Skeletal muscle cell (primary cell): ENCODE data around the gene ACOT7.

Source experiments
- DNase-seq: peaks from one replicate; pipeline ENCODE4 v3.0.0-alpha.2; 2010; ENCODE audit warnings: low read depth
- H3K4me3 ChIP-seq: 2 replicates; pipeline ENCODE4 v1.5.1; 2011; ENCODE audit warnings: low read depth, mild to moderate bottlenecking, control low read depth, low read length, moderate library complexity

ACOT7 gene

GRCh38 chr1:6349254-6349943, 44.2 kb downstream of the ACOT7 start:
- H3K4me3 ChIP-seq = no peak overlapping the region
- DNase-seq = no peak

- no peak for DNase-seq
- H3K4me3 ChIP-seq = no peak overlapping the region
Measured at GRCh38 chr1:6348511-6349191, 44.9 kb downstream of the ACOT7 start.

GRCh38 chr1:6347641-6348487, 45.7 kb downstream of the ACOT7 start:
- no peak overlapping the region for H3K4me3 ChIP-seq
- no peak for DNase-seq

- no peak overlapping the region for H3K4me3 ChIP-seq
- DNase-seq = no peak
Measured at GRCh38 chr1:6345460-6345859, 48.1 kb downstream of the ACOT7 start.

GRCh38 chr1:6345009-6345408, 48.6 kb downstream of the ACOT7 start:
- DNase-seq = no peak
- H3K4me3 ChIP-seq = no peak overlapping the region

- no peak overlapping the region for H3K4me3 ChIP-seq
- peak; percentile 62 for DNase-seq
Measured at GRCh38 chr1:6343506-6344405, 49.8 kb downstream of the ACOT7 start.

- DNase-seq = no peak
Measured at GRCh38 chr1:6342056-6342455, 51.5 kb downstream of the ACOT7 start.

GRCh38 chr1:6338695-6339094, 54.9 kb downstream of the ACOT7 start:
- H3K4me3 ChIP-seq = no peak overlapping the region
- no peak for DNase-seq

More at GRCh38 chr1:6342056-6342455, 51.5 kb downstream of the ACOT7 start:
- H3K4me3 ChIP-seq = no peak overlapping the region

- DNase-seq = no peak
- H3K4me3 ChIP-seq = no peak overlapping the region
Measured at GRCh38 chr1:6336776-6337622, 56.6 kb downstream of the ACOT7 start.

GRCh38 chr1:6334261-6334993, 59.1 kb downstream of the ACOT7 start:
- H3K4me3 ChIP-seq = no peak overlapping the region
- no peak for DNase-seq

- no peak for DNase-seq
- no peak overlapping the region for H3K4me3 ChIP-seq
Measured at GRCh38 chr1:6332821-6333220, 60.7 kb downstream of the ACOT7 start.

- DNase-seq = no peak
- H3K4me3 ChIP-seq = no peak overlapping the region
Measured at GRCh38 chr1:6331543-6332273, 61.9 kb downstream of the ACOT7 start.

GRCh38 chr1:6330410-6330911, 63.1 kb downstream of the ACOT7 start:
- peak; percentile 52 for DNase-seq
- no peak overlapping the region for H3K4me3 ChIP-seq

GRCh38 chr1:6329851-6330250, 63.7 kb downstream of the ACOT7 start:
- H3K4me3 ChIP-seq = no peak overlapping the region

GRCh38 chr1:6329396-6329795, 64.2 kb downstream of the ACOT7 start:
- H3K4me3 ChIP-seq = no peak overlapping the region
- DNase-seq = no peak

More at GRCh38 chr1:6329851-6330250, 63.7 kb downstream of the ACOT7 start:
- no peak for DNase-seq

- no peak for DNase-seq
Measured at GRCh38 chr1:6328696-6329095, 64.9 kb downstream of the ACOT7 start.

GRCh38 chr1:6328091-6328490, 65.5 kb downstream of the ACOT7 start:
- H3K4me3 ChIP-seq = no peak overlapping the region
- no peak for DNase-seq

More at GRCh38 chr1:6328696-6329095, 64.9 kb downstream of the ACOT7 start:
- H3K4me3 ChIP-seq = no peak overlapping the region
